HFFc6 (cell line): ENCODE measurements around the gene GIGYF2. TPM values are rescaled to one million over a fixed set of nuclear protein-coding genes. Genes with fewer than 3 reads are reported as not detected.

Source experiments
- DNase-seq: peaks from one replicate; pipeline ENCODE4 v3.0.0-alpha.2; 2018
- H3K27ac Mint-ChIP-seq: 2 replicates; pipeline ENCODE4 v1.8.0; 2020; ENCODE audit warnings: mild to moderate bottlenecking, mixed read lengths
- H3K27me3 Mint-ChIP-seq: 2 replicates; pipeline ENCODE4 v1.8.0; 2021; ENCODE audit warnings: mild to moderate bottlenecking, moderate library complexity, mixed read lengths; ENCODE audit not compliant: insufficient read depth
- H3K36me3 Mint-ChIP-seq: 2 replicates; pipeline ENCODE4 v1.8.0; 2021; ENCODE audit warnings: low read depth, mixed read lengths
- H3K4me1 Mint-ChIP-seq: 2 replicates; pipeline ENCODE4 v1.8.0; 2020; ENCODE audit warnings: low read depth, mixed read lengths
- H3K4me3 Mint-ChIP-seq: 2 replicates; pipeline ENCODE4 v1.8.0; 2020; ENCODE audit warnings: mild to moderate bottlenecking, moderate library complexity, mixed read lengths
- H3K9me3 Mint-ChIP-seq: 2 replicates; pipeline ENCODE4 v1.8.0; 2020; ENCODE audit warnings: mild to moderate bottlenecking, mixed read lengths
- CTCF ChIP-seq: fragments of 200-600 bp; sonication (generic); IDR thresholded peaks from 2 replicates; pipeline ENCODE4 v1.5.0; 2021; ENCODE audit warnings: antibody characterized with exemption, mild to moderate bottlenecking
- total RNA-seq, 6 experiments: library from RNA; stranded (reverse); fragmentation: NEBNext Ultra II Directional; extraction: Animal tissue kit (Norgen Biotek cat#: 25700); gene quantifications; 2 replicates in 1 of 6; 3 replicates in 5 of 6; pipeline ENCODE4 v1.2.3, GENCODE V29; 2021

The GIGYF2 gene
- total RNA-seq, 6 experiments from 2014 or later = 36.9 to 44.6 (median 42.3) TPM

- Mint-ChIP-seq H3K27ac (no peak overlapping the region), H3K27me3 (peaks cover 15% of the 10 kb centered on the region), H3K4me1 (no peaks in the 10 kb centered on the region), H3K4me3 (no peak overlapping the region), H3K36me3 (no peaks in the 10 kb centered on the region), H3K9me3 (no peaks in the 10 kb centered on the region)
- DNase-seq = no peak
- TF ChIP-seq CTCF = no peak
These were observed 183.7 kb downstream of the GIGYF2 start for GRCh38 chr2:232880764-232881351.

GRCh38 chr2:232882085-232882484 is 185.0 kb downstream of the GIGYF2 start:
- Mint-ChIP-seq H3K9me3 (no peaks in the 10 kb centered on the region), H3K27ac (no peak overlapping the region), H3K4me3 (no peak overlapping the region), H3K4me1 (no peaks in the 10 kb centered on the region), H3K36me3 (no peaks in the 10 kb centered on the region), H3K27me3 (peaks cover 18% of the 10 kb centered on the region)
- TF ChIP-seq CTCF = no peak
- DNase-seq = no peak

GRCh38 chr2:232882505-232883115 is 185.5 kb downstream of the GIGYF2 start:
- no peak for DNase-seq
- Mint-ChIP-seq H3K4me3 (no peak overlapping the region), H3K9me3 (no peaks in the 10 kb centered on the region), H3K36me3 (no peaks in the 10 kb centered on the region), H3K4me1 (no peaks in the 10 kb centered on the region), H3K27ac (no peak overlapping the region), H3K27me3 (peaks cover 18% of the 10 kb centered on the region)
- no peak for TF ChIP-seq CTCF

GRCh38 chr2:232883116-232883721 is 186.1 kb downstream of the GIGYF2 start:
- H3K4me1 Mint-ChIP-seq = no peaks in the 10 kb centered on the region
- H3K27ac Mint-ChIP-seq = no peak overlapping the region
- H3K4me3 Mint-ChIP-seq = no peak overlapping the region
- peaks cover 22% of the 10 kb centered on the region for H3K27me3 Mint-ChIP-seq
- no peak for TF ChIP-seq CTCF
- no peaks in the 10 kb centered on the region for H3K9me3 Mint-ChIP-seq
- no peak for DNase-seq
- H3K36me3 Mint-ChIP-seq = no peaks in the 10 kb centered on the region

- H3K9me3 Mint-ChIP-seq = no peaks in the 10 kb centered on the region
- H3K27ac Mint-ChIP-seq = no peak overlapping the region
- no peak for DNase-seq
- H3K4me3 Mint-ChIP-seq = no peak overlapping the region
- H3K36me3 Mint-ChIP-seq = no peaks in the 10 kb centered on the region
- peaks cover 22% of the 10 kb centered on the region for H3K27me3 Mint-ChIP-seq
- H3K4me1 Mint-ChIP-seq = no peaks in the 10 kb centered on the region
- TF ChIP-seq CTCF = no peak
These were observed 186.9 kb downstream of the GIGYF2 start for GRCh38 chr2:232884001-232884421.
